K562 (cell line): Measurements from ENCODE around the gene MACROD2. TPM values are rescaled to one million over a fixed set of nuclear protein-coding genes. Genes with fewer than 3 reads are reported as not detected.

Experiments used
- EP400 ChIP-seq: fragments of 450-650 bp; IDR thresholded peaks from 2 replicates; pipeline ENCODE4 v1.6.1; 2017; ENCODE audit warnings: antibody characterized with exemption, mild to moderate bottlenecking, moderate library complexity
- GTF2F1 ChIP-seq: IDR thresholded peaks from 2 replicates; pipeline ENCODE4 v1.6.1; 2011; ENCODE audit warnings: low read depth, low read length, improper control_type of control experiment
- MIER1 ChIP-seq: fragments of 450-650 bp; IDR thresholded peaks from 2 replicates; pipeline ENCODE4 v1.6.1; 2016; ENCODE audit warnings: antibody characterized with exemption, mild to moderate bottlenecking, low read depth
- RBBP5 ChIP-seq: fragments of 200-600 bp; sonication (generic); IDR thresholded peaks from 2 replicates; pipeline ENCODE4 v1.6.1; 2012; ENCODE audit warnings: borderline replicate concordance, mild to moderate bottlenecking, low read length, control low read depth, inconsistent platforms; ENCODE audit not compliant: insufficient read depth, poor library complexity, severe bottlenecking
- RBFOX2 ChIP-seq: fragments of 200-400 bp; formaldehyde crosslinking; IDR thresholded peaks from 2 replicates; pipeline ENCODE4 v1.6.1; 2017; ENCODE audit warnings: low read depth, mild to moderate bottlenecking, low read length, moderate library complexity
- SRSF1 ChIP-seq: fragments of 200-400 bp; formaldehyde crosslinking; IDR thresholded peaks from 2 replicates; pipeline ENCODE4 v1.6.1; 2017; ENCODE audit warnings: mild to moderate bottlenecking, low read depth, low read length, moderate library complexity
- TFAP4 ChIP-seq: sonication (generic); formaldehyde crosslinking; IDR thresholded peaks from 2 replicates; pipeline ENCODE4 v1.8.0; 2022; ENCODE audit warnings: missing genetic modification reagents, mild to moderate bottlenecking, moderate library complexity, borderline replicate concordance
- THRA ChIP-seq: fragments of 450-650 bp; IDR thresholded peaks from 2 replicates; pipeline ENCODE4 v1.6.1; 2017; ENCODE audit warnings: mild to moderate bottlenecking, moderate library complexity
- TRIM25 ChIP-seq: fragments of 450-650 bp; IDR thresholded peaks from 2 replicates; pipeline ENCODE4 v1.7.0; 2016; ENCODE audit warnings: borderline replicate concordance
- ZNF668 ChIP-seq: fragments of 250-450 bp; sonication (Bioruptor Pico); IDR thresholded peaks from 2 replicates; pipeline ENCODE4 v1.8.0; 2022; ENCODE audit warnings: mild to moderate bottlenecking, inconsistent platforms
- polyA plus RNA-seq, 8 experiments: library from polyadenylated mRNA; depleted of rRNA in 4 of 8; stranded (reverse) in 5 of 8; unstranded in 3 of 8; fragments of >200 nt; fragmentation: Nextera tagmentation in 2 of 8; fragmentation: Illumina TruSeq in 1 of 8; extraction: Ambion mirVana in 2 of 8; extraction: Trizol in 1 of 8; gene quantifications; 2 replicates each; pipeline versions ENCODE4 v1.2.1 to v1.2.3, GENCODE V29; 2011 to 2014; ENCODE audit warnings: inconsistent platforms in 1 of 8, missing spikeins in 1 of 8
- total RNA-seq, 7 experiments: library from RNA; depleted of rRNA in 6 of 7; stranded (reverse); fragments of >200 nt in 6 of 7; fragmentation: Illumina TruSeq in 2 of 7; extraction: Trizol in 2 of 7; gene quantifications; 2 replicates each; pipeline versions ENCODE4 v1.2.1 to v1.2.3, GENCODE V29; 2011 to 2021; ENCODE audit warnings: low replicate concordance in 1 of 7

Gene MACROD2
- total and polyA plus RNA-seq, 9 of the 15 experiments (the other 6 are each of a cell fraction or from before 2014, with no cell fraction given) = not detected

GRCh38 chr20:16062661-16063581, 2067.6 kb downstream of the MACROD2 start (continued):
- TF ChIP-seq EP400 (no peak), TRIM25 (no peak), SRSF1 (no peak), THRA (no peak), RBFOX2 (no peak), MIER1 (no peak), TFAP4 (CRISPR knock-in tag) (no peak), GTF2F1 (no peak), ZNF668 (CRISPR knock-in tag) (no peak), RBBP5 (no peak)
